Hematopoietic multipotent progenitor cell treated with erythropoietin and hydrocortisone succinate and interleukin-3 and kit ligand, for 8 days (in vitro differentiated cells): ENCODE measurements around the gene AJM1.

Source experiments
- DNase-seq: peaks from one replicate; pipeline ENCODE4 v3.0.0-alpha.2; 2015

AJM1 gene

GRCh38 chr9:136808075-136808805, 34.0 kb upstream of the AJM1 start:
- DNase-seq, result no peak

- DNase-seq, result peak; percentile 38
Measured at GRCh38 chr9:136808806-136809158, 33.5 kb upstream of the AJM1 start.

GRCh38 chr9:136814725-136815421, 27.4 kb upstream of the AJM1 start:
- no peak for DNase-seq

GRCh38 chr9:136815422-136815782, 26.9 kb upstream of the AJM1 start:
- no peak for DNase-seq

GRCh38 chr9:136820971-136821825, 21.1 kb upstream of the AJM1 start:
- no peak for DNase-seq

- DNase-seq, result no peak
Measured at GRCh38 chr9:136821826-136822544, 20.3 kb upstream of the AJM1 start.

GRCh38 chr9:136823136-136824046, 18.9 kb upstream of the AJM1 start:
- no peak for DNase-seq

- no peak for DNase-seq
Measured at GRCh38 chr9:136824496-136825225, 17.6 kb upstream of the AJM1 start.

- no peak for DNase-seq
Measured at GRCh38 chr9:136825295-136826187, 16.7 kb upstream of the AJM1 start.

- no peak for DNase-seq
Measured at GRCh38 chr9:136826188-136826541, 16.1 kb upstream of the AJM1 start.

- no peak for DNase-seq
Measured at GRCh38 chr9:136826703-136827582, 15.3 kb upstream of the AJM1 start.

- no peak for DNase-seq
Measured at GRCh38 chr9:136827794-136828473, 14.3 kb upstream of the AJM1 start.

- no peak for DNase-seq
Measured at GRCh38 chr9:136828474-136829140, 13.7 kb upstream of the AJM1 start.

GRCh38 chr9:136829412-136829811, 12.9 kb upstream of the AJM1 start:
- no peak for DNase-seq

GRCh38 chr9:136829981-136830885, 12.0 kb upstream of the AJM1 start:
- no peak for DNase-seq

GRCh38 chr9:136831002-136831719, 11.1 kb upstream of the AJM1 start:
- no peak for DNase-seq
